Superior temporal gyrus (tissue), 1 donor: ENCODE data around the gene ATXN2L.
"Not testable (repeated sequence)": the region's sequence is repeated elsewhere in the genome, so short reads cannot be mapped to it uniquely, and the experiment has no call there.

Experiments
- DNase-seq: peaks from one replicate; pipeline ENCODE4 v3.0.0-alpha.2; 2016; ENCODE audit errors: extremely low spot score

The ATXN2L gene

DNA sequence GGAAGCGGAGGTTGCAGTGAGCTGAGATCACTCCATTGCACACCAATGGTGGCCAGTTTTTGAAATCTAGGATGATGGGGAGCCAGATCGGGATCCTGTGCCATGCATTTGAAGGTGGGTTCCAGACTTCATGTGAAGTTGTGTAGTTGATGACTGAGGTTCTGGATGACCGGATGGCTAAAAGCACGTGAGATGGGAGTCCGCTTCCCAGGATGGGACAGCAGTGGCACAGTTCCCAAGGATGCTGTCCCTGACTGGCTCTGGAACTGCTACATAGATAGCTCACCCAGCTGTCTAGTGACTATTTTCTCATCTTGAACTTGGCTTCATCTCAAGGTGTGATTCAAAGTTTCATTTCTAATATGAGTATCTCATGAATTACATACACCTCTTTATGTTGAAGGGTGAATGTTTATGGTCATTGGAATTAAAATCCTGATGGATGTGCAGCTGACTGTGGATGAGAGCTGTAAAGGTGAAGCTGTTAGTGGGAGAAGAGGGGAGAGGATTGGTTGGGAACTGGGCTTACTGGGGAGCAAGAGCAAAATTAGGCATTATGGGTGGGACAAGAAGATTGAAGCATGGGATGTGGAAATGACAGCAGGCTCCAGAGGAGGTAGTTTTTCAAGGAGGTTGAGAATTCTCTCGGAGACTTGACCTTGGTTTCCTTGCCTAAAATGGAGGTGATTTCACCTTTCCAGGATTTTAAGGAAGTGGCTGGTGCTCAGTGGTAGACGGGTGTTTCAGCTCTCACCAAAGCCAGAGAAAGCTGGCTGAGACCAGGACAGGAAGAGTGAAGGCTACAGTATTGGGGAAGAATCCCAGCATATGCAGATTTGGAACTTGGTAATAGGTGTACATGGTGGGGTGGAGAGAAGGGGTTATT lies 15.1 kb downstream of the ATXN2L start:
- no peak for DNase-seq

DNA sequence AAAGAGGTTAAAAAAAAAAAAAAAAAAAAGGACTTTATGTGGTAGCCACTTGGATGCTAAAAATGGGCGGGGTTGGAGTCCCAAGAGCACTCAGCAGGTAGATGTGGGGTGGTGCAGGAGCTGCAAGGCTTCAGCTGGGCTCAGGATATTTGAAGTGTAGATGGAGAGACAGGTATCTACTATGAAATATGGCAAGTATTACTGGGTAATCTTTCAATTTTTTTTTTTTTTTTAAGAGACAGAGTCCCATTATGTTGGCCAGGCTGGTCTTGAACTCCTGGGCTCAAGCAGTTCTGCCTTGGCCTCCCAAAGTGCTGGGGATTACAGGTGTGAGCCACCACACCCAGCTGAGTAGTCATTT lies 15.7 kb downstream of the ATXN2L start:
- no peak for DNase-seq

DNA sequence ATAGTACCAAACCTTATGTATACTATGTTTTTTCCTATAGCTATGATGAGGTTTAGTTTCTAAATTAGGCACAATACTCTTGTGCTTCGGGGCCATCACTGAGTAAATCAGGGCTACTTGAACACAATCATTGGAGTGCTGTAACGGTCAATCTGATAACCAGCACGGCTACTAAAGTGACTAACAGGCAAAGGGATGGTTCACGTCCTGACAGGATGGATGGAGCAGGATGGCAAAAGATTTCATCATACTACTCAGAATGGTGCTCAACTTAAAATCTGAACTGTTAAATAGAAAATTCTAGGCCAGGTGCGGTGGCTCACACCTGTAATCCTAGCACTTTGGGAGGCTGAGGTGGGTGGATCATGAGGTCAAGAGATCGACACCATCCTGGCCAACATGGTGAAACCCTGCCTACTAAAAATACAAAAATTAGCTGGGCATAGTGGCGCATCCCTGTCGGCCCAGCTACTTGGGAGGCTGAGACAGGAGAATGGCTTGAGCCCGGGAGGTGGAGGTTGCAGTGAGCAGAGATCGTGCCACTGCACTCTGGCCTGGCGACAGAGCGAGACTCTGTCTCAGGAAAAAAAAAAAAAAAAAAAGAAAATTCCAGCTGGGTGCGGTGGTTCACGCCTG lies 16.3 kb downstream of the ATXN2L start:
- no peak for DNase-seq

DNA sequence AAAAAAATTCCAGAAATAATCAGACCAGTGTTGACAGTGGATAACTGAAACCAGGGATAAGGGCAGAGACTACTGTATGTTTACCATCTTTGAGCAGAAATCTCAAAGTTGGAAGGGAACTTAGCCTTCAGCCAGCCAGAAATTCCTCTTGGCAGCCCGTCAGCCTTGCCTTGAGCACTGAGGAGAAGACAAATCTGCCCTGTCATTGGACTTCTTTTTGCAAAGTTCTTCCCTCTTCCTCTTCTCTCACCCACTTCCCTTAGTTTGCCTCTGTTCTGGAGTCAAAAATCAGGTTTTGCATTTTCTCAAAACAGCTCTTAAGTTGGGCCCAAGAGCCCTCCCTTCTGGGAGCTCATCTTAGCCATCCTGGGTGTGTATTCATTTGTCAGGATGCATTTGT lies 17.1 kb downstream of the ATXN2L start:
- no peak for DNase-seq

DNA sequence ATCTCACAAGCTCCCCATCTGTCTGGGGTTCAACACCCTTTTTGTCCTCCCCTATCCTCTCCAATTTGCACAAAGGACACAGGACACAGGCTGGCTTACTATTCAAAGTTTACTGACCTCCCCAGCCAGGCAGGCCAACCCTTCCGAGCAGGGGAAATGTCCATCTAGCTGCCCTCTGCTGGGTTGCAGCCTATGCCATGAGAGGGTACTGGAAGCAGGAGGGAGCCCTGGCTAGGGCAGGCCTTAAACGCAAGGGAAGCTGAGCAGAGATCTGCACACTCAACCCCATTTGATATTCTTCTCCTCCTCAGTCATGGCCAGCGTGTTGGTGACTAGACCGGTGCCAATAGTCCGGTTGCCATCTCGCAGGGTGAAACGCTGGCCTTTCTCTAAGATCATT lies 19.9 kb downstream of the ATXN2L start:
- DNase-seq, result no peak

DNA sequence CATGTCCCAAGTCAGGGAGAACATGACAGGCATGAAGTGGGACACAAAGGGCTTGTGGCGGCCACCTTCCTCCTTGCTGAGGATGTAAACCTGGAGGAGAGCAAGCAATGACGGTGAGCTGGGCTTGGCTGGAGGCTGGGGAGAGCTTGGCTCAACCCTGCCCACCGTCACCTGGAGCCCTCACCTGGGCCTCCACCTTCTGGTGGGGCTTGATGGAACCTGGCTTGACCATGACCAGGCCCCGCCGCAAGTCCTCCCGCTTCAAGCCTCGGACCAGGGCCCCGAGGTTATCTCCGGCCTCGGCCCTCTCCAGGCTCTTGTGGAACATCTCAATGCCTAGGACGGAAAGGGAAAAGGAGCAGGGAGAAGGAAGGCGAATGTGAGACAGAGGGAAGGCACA lies 21.0 kb downstream of the ATXN2L start:
- no peak for DNase-seq

DNA sequence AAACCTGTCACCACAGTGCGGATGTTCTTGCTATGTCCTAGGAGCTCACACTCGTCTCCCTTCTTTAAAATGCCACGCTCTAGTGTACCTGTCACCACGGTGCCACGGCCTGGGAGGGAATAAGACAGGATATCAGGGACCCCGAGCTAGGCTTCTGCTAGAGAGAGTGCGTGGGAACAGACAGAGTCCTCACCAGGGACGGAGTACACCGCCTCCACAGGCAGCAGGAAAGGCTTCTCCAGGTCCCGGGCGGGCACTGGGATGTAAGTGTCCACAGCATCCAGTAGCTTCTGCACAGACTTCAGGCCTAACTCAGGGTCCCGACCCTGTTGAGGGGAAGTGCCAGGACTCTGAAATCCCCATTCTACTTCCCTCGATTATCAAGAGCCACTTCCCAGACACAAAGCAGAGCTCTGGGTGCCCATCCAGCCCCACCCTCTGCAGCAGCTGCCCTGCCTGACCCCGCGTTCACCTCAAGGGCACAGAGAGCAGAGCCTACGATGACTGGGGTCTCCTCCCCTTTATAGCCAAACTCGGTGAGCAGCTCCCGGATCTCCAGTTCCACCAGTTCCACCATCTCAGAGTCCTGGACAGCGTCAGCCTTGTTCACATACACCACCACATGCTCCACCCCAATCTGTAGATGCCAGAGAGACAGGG lies 21.6 kb downstream of the ATXN2L start:
- DNase-seq, result no peak

DNA sequence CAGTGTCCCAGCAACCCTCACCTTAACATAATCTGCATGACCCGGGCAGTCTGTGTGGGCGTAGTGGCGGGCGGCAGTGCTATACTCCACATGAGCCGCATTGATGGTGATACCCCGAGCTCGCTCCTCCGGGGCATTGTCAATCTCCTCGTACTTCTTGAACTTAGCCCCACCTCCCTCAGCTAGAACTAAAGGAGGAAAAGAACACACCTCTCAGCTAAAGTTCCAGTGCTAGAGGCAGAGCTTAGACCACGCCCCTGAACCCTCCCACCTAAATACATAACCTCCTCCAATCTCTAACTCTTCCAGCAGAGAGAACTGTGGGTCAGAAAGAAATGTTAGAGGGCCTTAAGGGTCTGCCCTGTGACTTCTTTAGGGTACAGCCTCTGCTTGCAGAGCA lies 22.5 kb downstream of the ATXN2L start:
- DNase-seq, result no peak

DNA sequence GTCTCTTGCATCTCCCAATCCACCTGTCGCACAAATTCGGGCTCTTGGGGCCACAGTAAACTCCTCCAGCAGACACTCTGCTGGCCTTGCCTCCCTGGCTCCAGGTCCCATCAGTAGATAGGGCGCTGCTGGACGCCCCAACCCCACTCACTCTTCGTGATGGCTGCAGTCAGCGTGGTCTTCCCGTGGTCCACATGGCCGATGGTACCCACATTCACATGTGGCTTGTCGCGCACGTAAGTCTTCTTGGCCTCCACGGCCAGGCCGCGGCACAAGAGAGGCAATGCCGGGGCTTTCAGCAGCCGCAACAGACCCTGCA lies 22.9 kb downstream of the ATXN2L start:
- no peak for DNase-seq

DNA sequence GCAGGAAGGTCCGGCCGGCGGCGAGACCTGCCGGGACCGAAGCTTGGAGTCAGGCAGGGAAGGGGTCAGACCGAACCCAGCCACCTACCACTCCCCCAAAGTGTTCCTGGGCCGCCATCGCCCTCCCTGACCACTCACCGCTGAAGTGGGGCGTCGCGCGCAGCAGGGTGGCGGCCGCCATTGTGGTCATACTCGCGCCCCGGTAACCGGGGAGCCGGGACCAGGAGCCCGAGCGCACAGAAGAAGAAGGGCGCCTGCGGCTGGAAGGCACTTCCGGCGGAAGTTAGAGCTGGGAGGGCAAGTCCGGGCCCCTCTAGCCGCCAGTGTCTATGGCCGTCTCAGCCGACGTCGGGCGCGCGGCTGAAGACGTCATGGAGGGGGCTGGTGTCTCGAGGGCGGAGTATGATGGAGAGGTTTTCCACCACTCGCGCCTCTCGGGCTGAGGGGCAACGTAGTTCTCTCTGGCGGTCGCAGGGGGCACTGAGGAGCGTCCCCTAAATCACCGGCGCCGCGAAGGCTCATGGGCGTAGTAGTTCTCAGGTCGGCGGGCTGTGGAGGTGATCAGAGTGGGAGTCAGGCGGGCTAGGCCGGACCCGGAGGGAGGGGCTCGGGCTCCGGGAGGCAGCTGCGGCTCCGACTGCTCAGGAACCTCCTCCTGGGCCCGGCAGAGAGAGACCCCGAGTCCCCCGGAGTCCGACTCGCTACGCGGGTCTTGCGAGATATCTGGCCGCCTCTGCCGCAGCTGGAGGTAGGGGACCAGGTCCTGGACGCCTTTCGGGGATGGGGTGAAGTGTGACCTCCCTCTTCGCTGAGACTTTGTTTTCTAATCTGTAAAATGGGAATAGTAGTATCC lies 23.5 kb downstream of the ATXN2L start, which contains the start of gene TUFM:
Gene TUFM, minus strand, starts transcription at position 269 of the 853 bp plus-strand sequence. Its CDS starts 79 bp downstream, at position 190.
- peak; percentile 99 for DNase-seq

DNA sequence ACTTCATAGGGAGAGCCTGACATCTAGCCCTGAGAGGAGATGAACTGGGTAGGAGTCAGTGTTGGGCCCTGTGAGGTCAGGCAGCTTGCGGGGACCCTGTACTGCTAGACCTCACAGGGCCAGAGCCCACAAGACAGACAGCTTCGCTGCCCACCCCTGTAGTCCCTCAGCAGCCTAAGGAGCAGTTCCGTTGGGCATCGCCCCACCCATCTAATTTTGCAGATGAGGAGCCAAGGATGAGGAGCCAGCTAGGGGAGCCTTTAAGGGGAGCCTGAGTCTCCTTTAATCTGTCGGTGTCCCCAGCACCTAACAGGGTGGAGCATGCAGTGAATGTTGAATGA lies 24.1 kb downstream of the ATXN2L start:
- DNase-seq, result no peak

DNA sequence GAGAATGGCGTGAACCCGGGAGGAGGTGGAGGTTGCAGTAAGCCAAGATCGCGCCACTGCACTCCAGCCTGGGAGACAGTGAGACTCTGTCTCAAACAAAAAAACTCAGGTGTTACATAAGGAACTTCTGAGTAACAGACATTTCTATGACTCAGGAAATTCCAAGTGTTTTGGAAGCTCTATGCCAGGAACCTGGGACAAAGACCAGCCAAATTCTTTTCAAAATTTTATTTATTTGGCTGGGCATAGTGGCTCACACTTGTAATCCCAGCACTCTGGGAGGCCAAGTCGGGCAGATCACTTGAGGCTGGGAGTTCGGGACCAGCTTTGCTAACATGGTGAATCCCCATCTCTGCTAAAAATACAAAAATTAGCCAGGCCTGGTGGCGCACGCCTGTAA lies 35.6 kb downstream of the ATXN2L start:
- no peak for DNase-seq

DNA sequence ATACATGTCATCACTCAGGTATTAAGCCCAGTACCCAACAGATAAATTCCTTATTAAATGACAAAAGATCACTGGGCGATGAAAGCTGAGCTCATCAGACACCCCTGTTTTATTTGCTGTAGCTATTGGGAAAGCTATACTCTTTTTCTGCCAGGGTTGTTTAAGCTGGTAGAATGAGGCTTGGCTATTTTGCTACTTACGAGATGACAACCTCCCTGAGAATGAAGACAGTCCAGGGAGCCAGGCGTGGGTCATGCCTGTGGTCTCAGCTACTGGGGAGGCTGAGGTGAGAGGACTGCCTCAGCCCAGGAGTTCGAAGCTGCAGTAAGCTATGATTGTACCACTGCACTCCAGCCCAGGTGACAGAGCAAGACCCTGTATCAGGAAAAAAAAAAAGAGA lies 36.5 kb downstream of the ATXN2L start:
- DNase-seq, result no peak

DNA sequence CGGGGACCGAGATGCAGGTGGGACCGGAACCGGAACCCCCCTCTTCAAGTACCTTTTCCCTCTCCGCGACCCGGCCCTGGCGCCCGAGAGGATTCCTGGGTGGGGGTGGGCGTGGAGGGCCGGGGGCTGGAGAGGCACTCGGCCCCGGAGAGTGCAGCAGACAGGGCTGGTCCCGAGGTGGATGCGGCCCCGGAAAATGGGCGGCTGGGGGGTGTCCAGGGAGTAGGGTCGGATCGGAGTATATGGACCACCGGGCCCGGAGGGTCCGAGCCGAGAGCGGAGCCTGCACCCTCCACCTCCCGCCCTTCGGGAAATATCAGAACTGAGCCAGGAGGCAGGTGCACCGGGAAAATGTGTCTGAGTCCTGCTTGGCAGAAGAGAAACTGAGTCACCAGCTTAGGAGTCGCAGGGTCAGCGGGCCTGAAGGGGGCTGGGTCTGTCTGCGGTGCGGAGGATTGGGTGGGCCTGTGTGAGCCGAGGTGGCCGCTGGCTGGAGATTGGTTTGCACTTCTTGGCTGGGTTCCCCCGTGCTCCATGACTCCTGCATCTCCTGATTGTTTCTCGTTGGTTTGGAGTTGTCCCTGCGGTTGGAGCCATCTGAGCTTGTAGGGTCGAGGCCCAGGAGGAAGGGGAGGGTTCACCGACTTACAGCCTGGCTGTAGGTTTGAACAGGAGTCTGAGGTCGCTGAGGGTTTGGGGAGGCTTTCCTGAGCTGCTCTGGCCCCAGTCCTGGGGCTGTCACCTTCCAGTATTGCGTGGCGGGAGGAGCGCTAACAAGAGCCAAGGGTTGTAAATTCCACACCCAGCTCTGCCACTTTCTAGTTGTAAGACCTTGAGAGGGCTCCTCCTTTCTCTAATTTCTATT lies 41.4 kb downstream of the ATXN2L start:
- DNase-seq, result no peak

DNA sequence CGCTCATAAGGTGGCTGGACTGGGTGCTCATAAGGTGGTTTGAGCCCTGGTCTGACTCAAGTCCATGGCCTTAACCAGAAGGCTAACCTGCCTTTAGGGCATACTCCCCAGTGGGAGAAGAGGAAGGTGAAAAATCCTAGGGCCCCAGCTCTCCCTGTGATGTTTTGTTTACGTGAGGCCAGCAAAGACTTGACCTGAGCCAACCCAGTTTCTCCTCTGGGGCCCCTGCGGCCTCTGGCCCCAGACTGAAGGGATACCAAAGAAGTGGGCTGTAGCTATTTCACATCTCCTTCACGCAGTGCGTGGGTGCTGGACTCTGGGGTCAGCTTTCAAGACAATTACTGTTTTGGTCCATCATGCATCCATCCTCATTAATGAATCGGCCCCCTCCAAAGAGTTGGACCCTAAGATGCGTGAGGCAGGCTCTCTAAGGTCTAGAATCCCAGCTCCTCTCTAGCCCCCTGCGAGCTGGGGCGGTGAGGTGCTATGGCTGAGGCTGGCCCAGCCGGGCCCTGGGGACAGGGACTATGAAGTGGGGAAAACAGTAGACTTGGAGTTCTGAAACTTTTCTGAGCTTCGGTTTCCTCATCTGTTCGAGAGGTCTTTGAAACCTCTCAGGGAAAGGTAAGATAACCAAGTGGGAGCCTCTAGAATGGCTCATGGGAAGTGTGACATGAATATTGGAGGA lies 42.3 kb downstream of the ATXN2L start:
- DNase-seq, result no peak

DNA sequence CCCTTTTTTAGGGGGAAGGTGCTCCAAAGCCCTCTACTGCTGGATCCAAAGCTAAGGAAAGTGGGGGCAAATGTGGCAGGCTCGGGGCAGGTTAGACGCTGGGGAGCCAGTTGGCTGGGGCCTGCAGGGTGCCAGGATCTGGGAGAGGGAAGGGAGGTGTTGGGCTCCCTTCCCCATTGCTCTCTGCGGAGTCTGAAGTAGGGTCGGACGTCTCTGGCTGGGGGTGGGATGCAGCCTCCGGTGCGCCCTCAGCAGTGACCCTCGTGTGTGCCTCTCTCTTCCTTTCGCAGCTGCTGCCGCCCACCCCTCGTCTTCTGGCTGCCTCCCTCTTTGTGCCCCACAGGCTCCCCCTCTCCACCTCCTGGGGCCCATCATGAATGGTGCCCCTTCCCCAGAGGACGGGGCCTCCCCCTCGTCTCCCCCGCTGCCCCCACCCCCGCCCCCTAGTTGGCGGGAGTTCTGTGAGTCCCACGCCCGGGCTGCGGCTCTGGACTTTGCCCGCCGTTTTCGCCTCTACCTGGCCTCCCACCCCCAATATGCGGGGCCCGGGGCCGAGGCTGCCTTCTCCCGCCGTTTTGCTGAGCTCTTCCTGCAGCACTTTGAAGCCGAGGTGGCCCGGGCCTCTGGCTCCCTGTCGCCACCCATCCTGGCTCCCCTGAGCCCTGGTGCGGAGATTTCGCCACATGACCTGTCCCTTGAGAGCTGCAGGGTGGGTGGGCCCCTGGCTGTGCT lies 43.1 kb downstream of the ATXN2L start:
- no peak for DNase-seq

DNA sequence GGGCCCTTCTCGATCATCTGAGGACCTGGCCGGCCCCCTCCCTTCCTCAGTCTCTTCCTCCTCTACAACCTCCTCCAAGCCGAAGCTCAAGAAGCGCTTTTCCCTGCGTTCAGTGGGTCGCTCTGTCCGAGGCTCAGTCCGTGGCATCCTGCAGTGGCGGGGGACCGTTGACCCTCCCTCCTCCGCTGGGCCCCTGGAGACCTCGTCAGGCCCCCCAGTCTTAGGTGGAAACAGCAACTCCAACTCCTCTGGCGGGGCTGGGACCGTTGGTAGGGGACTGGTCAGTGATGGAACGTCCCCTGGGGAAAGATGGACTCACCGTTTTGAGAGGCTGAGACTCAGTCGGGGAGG lies 43.6 kb downstream of the ATXN2L start:
- DNase-seq, result no peak

DNA sequence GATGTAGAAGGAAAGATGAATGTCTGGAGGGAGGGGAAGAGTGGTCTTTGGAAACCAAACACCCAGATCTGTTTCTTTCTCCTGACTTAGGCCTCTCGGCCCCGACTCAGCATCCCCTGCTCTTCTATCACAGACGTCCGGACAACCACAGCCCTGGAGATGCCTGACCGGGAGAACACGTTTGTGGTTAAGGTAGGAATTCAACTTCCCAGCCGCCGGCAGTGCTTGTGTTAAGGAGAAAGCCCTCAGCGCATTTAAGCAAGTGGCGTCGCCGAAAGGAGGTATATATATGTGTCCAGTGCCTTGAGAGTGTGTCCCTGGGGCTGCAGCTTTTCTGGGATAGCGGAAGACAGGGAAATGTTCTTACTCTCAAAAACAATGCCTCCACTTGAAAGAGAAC lies 44.4 kb downstream of the ATXN2L start:
- no peak for DNase-seq

DNA sequence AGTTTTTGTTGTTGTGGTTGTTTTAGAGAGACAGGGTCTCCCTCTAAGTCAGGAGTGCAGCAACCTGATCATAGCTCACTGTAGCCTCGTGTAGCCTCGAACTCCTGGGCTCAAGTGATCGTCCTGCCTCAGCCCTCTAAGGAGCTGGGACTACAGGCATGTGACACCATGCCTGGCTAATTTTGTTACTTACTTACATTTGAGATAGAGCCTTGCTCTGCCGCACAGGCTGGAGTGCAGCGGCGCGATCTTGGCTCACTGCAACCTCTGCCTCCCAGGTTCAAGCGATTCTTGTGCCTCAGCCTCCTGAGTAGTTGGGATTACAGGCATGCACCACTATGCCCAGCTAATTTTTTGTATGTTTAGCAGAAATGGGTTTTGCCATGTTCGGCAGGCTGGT lies 44.8 kb downstream of the ATXN2L start:
- not testable (repeated sequence) for DNase-seq

DNA sequence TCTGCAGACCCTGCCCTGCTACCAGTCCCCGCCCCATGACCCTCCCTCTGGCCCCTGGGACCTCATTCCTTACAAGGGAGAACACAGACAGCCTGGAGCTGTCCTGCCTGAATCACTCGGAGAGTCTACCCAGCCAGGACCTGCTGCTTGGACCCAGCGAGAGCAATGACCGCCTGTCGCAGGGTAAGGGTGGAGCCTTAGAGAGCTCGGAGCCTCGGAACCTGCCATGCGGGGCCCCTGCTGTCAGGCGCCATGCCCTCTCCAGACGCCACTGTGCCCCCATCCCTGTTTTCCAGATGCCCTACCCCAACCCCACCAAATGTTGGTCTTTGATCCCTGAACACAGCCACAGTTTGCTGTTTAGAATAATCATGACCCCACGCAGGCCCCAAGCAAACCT lies 46.4 kb downstream of the ATXN2L start:
- no peak for DNase-seq
